VCaP (cell line): Measurements from ENCODE around the gene PARD3B.

Experiments used
- H3K27ac ChIP-seq: fragments of 450-650 bp; 2 replicates; pipeline ENCODE4 v1.5.1; 2017
- CTCF ChIP-seq: fragments of 450-650 bp; conservative IDR thresholded peaks from 2 replicates; pipeline ENCODE4 v1.5.1; 2017; ENCODE audit warnings: mild to moderate bottlenecking, moderate library complexity

PARD3B gene

GRCh38 chr2:204530464-204530805 lies 14.8 kb upstream of the PARD3B start:
- H3K27ac ChIP-seq: no peak overlapping the region
- TF ChIP-seq CTCF: no peak

- no peak for TF ChIP-seq CTCF
- peak overlapping the region; percentile 73 for H3K27ac ChIP-seq
Observed at GRCh38 chr2:204533629-204534370, 11.5 kb upstream of the PARD3B start.

- H3K27ac ChIP-seq: peak overlapping the region; percentile 73; the same call in 1 of the 2 replicates
- TF ChIP-seq CTCF: no peak
Observed at GRCh38 chr2:204535356-204535755, 9.9 kb upstream of the PARD3B start.

- TF ChIP-seq CTCF: no peak
- no peak overlapping the region for H3K27ac ChIP-seq
Observed at GRCh38 chr2:204535764-204536163, 9.5 kb upstream of the PARD3B start.

GRCh38 chr2:204538182-204539018 lies 6.9 kb upstream of the PARD3B start:
- peak overlapping the region; percentile 37; the same call in 1 of the 2 replicates for H3K27ac ChIP-seq
- no peak for TF ChIP-seq CTCF

- no peak overlapping the region for H3K27ac ChIP-seq
- no peak for TF ChIP-seq CTCF
Observed at GRCh38 chr2:204539019-204539385, 6.3 kb upstream of the PARD3B start.

GRCh38 chr2:204541637-204542036 lies 3.6 kb upstream of the PARD3B start:
- no peak overlapping the region for H3K27ac ChIP-seq
- TF ChIP-seq CTCF: no peak
